K562 (cell line): ENCODE measurements around the gene TTC22. TPM values are rescaled to one million over a fixed set of nuclear protein-coding genes. Genes with fewer than 3 reads are reported as not detected.

Experiments used
- BACH1 ChIP-seq: fragments of 200-800 bp; sonication (Bioruptor generic); IDR thresholded peaks from 2 replicates; pipeline ENCODE4 v1.6.1; 2016; ENCODE audit warnings: missing genetic modification characterization, missing compliant biosample characterization
- CXXC5 ChIP-seq: fragments of 250-450 bp; sonication (Bioruptor Pico); IDR thresholded peaks from 2 replicates; pipeline ENCODE4 v1.8.0; 2022; ENCODE audit warnings: inconsistent platforms, mild to moderate bottlenecking, moderate library complexity
- MCM5 ChIP-seq: fragments of 450-650 bp; IDR thresholded peaks from 2 replicates; pipeline ENCODE4 v1.6.1; 2016; ENCODE audit warnings: low read depth
- NCOA1 ChIP-seq: fragments of 450-650 bp; IDR thresholded peaks from 2 replicates; pipeline ENCODE4 v1.6.1; 2016; ENCODE audit warnings: low read depth
- PHTF2 ChIP-seq: fragments of 250-450 bp; sonication (Bioruptor Pico); IDR thresholded peaks from 2 replicates; pipeline ENCODE4 v1.5.0; 2021; ENCODE audit warnings: mild to moderate bottlenecking
- RHOXF2B ChIP-seq: fragments of 250-450 bp; sonication (Bioruptor Pico); conservative IDR thresholded peaks from 2 replicates; pipeline ENCODE4 v1.5.1; 2021
- SMARCB1 ChIP-seq: IDR thresholded peaks from 2 replicates; pipeline ENCODE4 v1.6.1; 2011; ENCODE audit warnings: improper control_type of control experiment, low read depth; ENCODE audit not compliant: insufficient read length
- TCF3 ChIP-seq: sonication (generic); formaldehyde crosslinking; IDR thresholded peaks from 2 replicates; pipeline ENCODE4 v1.4.0; 2020; ENCODE audit warnings: mild to moderate bottlenecking, missing genetic modification reagents
- TEAD2 ChIP-seq: fragments of 450-650 bp; IDR thresholded peaks from 2 replicates; pipeline ENCODE4 v1.6.1; 2016; ENCODE audit warnings: missing genetic modification characterization, control low read depth, missing compliant biosample characterization
- ZNF316 ChIP-seq: fragments of 450-650 bp; IDR thresholded peaks from 2 replicates; pipeline ENCODE4 v1.6.1; 2016
- ZNF76 ChIP-seq: fragments of 250-450 bp; sonication (Bioruptor Pico); IDR thresholded peaks from 2 replicates; pipeline ENCODE4 v1.4.0; 2020; ENCODE audit warnings: mild to moderate bottlenecking, moderate library complexity, borderline replicate concordance
- ZNF766 ChIP-seq: fragments of 200-800 bp; sonication (Bioruptor generic); conservative IDR thresholded peaks from 2 replicates; pipeline ENCODE4 v1.6.1; 2016; ENCODE audit warnings: missing genetic modification characterization, missing compliant biosample characterization
- polyA plus RNA-seq, 8 experiments: library from polyadenylated mRNA; depleted of rRNA in 4 of 8; stranded (reverse) in 5 of 8; unstranded in 3 of 8; fragments of >200 nt; fragmentation: Nextera tagmentation in 2 of 8; fragmentation: Illumina TruSeq in 1 of 8; extraction: Ambion mirVana in 2 of 8; extraction: Trizol in 1 of 8; gene quantifications; 2 replicates each; pipeline versions ENCODE4 v1.2.1 to v1.2.3, GENCODE V29; 2011 to 2014; ENCODE audit warnings: inconsistent platforms in 1 of 8, missing spikeins in 1 of 8
- total RNA-seq, 7 experiments: library from RNA; depleted of rRNA in 6 of 7; stranded (reverse); fragments of >200 nt in 6 of 7; fragmentation: Illumina TruSeq in 2 of 7; extraction: Trizol in 2 of 7; gene quantifications; 2 replicates each; pipeline versions ENCODE4 v1.2.1 to v1.2.3, GENCODE V29; 2011 to 2021; ENCODE audit warnings: low replicate concordance in 1 of 7
- TF ChIP-seq, protein P1 (sequence below), 2 experiments: fragments of 450-650 bp in 1 of 2; sonication (generic) in 1 of 2; formaldehyde crosslinking in 1 of 2; IDR thresholded peaks in 1 of 2; conservative IDR thresholded peaks in 1 of 2; 2 replicates each; pipeline versions ENCODE4 v1.6.1 to v1.8.1; 2016 to 2023; ENCODE audit warnings: mild to moderate bottlenecking in 2 of 2, moderate library complexity in 2 of 2, inconsistent platforms in 1 of 2, missing genetic modification reagents in 1 of 2
- TF ChIP-seq, protein P2 (sequence below), 2 experiments: IDR thresholded peaks in 1 of 2; conservative IDR thresholded peaks in 1 of 2; 2 replicates each; pipeline ENCODE4 v1.6.1; 2016; ENCODE audit warnings: low read depth in 2 of 2, mild to moderate bottlenecking in 1 of 2, missing compliant biosample characterization in 1 of 2, missing genetic modification characterization in 1 of 2, moderate library complexity in 1 of 2
- TF ChIP-seq, protein P3 (sequence below): fragments of 450-650 bp; IDR thresholded peaks from 2 replicates; pipeline ENCODE4 v1.6.1; 2018; ENCODE audit not compliant: partially characterized antibody

TTC22 gene
- total and polyA plus RNA-seq, 9 of the 15 experiments (the other 6 are each of a cell fraction or from before 2014, with no cell fraction given) = 0.07 TPM; not detected in 8

- TF ChIP-seq, protein P1, sequence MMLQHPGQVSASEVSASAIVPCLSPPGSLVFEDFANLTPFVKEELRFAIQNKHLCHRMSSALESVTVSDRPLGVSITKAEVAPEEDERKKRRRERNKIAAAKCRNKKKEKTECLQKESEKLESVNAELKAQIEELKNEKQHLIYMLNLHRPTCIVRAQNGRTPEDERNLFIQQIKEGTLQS (IDR thresholded peaks at IDR 0.05) = no peak
- TF ChIP-seq, protein P1 (CRISPR knock-in tag; conservative IDR thresholded peaks at IDR 0.05) = no peak
- TF ChIP-seq TEAD2 (tag) (no peak), SMARCB1 (no peak), ZNF76 (no peak), RHOXF2B (no peak), CXXC5 (no peak), MCM5 (no peak), ZNF766 (CRISPR knock-in tag) (no peak), ZNF316 (peak; percentile 82), NCOA1 (no peak), PHTF2 (CRISPR knock-in tag) (no peak), BACH1 (tag) (no peak), TCF3 (CRISPR knock-in tag) (no peak)
- TF ChIP-seq, protein P2, sequence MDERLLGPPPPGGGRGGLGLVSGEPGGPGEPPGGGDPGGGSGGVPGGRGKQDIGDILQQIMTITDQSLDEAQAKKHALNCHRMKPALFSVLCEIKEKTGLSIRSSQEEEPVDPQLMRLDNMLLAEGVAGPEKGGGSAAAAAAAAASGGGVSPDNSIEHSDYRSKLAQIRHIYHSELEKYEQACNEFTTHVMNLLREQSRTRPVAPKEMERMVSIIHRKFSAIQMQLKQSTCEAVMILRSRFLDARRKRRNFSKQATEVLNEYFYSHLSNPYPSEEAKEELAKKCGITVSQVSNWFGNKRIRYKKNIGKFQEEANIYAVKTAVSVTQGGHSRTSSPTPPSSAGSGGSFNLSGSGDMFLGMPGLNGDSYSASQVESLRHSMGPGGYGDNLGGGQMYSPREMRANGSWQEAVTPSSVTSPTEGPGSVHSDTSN (CRISPR knock-in tag; IDR thresholded peaks at IDR 0.05; ENCODE audit: low read depth) = no peak
- TF ChIP-seq, protein P2 (tag; conservative IDR thresholded peaks at IDR 0.05; ENCODE audit: low read depth) = 0 out of 2 replicates have a peak, but pooled peaks have one; percentile 9
- TF ChIP-seq, protein P3, sequence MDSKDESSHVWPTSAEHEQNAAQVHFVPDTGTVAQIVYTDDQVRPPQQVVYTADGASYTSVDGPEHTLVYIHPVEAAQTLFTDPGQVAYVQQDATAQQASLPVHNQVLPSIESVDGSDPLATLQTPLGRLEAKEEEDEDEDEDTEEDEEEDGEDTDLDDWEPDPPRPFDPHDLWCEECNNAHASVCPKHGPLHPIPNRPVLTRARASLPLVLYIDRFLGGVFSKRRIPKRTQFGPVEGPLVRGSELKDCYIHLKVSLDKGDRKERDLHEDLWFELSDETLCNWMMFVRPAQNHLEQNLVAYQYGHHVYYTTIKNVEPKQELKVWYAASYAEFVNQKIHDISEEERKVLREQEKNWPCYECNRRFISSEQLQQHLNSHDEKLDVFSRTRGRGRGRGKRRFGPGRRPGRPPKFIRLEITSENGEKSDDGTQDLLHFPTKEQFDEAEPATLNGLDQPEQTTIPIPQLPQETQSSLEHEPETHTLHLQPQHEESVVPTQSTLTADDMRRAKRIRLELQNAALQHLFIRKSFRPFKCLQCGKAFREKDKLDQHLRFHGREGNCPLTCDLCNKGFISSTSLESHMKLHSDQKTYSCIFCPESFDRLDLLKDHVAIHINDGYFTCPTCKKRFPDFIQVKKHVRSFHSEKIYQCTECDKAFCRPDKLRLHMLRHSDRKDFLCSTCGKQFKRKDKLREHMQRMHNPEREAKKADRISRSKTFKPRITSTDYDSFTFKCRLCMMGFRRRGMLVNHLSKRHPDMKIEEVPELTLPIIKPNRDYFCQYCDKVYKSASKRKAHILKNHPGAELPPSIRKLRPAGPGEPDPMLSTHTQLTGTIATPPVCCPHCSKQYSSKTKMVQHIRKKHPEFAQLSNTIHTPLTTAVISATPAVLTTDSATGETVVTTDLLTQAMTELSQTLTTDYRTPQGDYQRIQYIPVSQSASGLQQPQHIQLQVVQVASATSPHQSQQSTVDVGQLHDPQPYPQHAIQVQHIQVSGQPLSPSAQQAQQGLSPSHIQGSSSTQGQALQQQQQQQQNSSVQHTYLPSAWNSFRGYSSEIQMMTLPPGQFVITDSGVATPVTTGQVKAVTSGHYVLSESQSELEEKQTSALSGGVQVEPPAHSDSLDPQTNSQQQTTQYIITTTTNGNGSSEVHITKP = peak; percentile 80
Measured at GRCh38 chr1:54809496-54810074, 8.5 kb upstream of the TTC22 start (continued).
